GM21367 (cell line): Measurements from ENCODE around the gene PAQR9.

ENCODE experiments used
- ATAC-seq: cut with Tn5 transposase; IDR thresholded peaks from one replicate; pipeline ENCODE4 v1.9.1; 2021; ENCODE audit not compliant: unreplicated experiment

Gene PAQR9

GRCh38 chr3:142983318-142983717 is 19.8 kb upstream of the PAQR9 start:
- no peak for ATAC-seq

GRCh38 chr3:142982038-142982773 is 18.7 kb upstream of the PAQR9 start:
- ATAC-seq: no peak

GRCh38 chr3:142981108-142981507 is 17.6 kb upstream of the PAQR9 start:
- no peak for ATAC-seq

- ATAC-seq: no peak
Observed at GRCh38 chr3:142977399-142977728, 13.9 kb upstream of the PAQR9 start.

GRCh38 chr3:142976621-142977398 is 13.3 kb upstream of the PAQR9 start:
- no peak for ATAC-seq

GRCh38 chr3:142975316-142975995 is 12.0 kb upstream of the PAQR9 start:
- ATAC-seq: no peak

GRCh38 chr3:142973217-142974009 is 9.9 kb upstream of the PAQR9 start:
- no peak for ATAC-seq

- ATAC-seq: no peak
Observed at GRCh38 chr3:142972092-142972753, 8.7 kb upstream of the PAQR9 start.

GRCh38 chr3:142971431-142971830 is 8.0 kb upstream of the PAQR9 start:
- no peak for ATAC-seq

GRCh38 chr3:142968319-142969025 is 5.0 kb upstream of the PAQR9 start:
- ATAC-seq: no peak

- no peak for ATAC-seq
Observed at GRCh38 chr3:142966808-142967207, 3.3 kb upstream of the PAQR9 start.

GRCh38 chr3:142965581-142965980 is 2.1 kb upstream of the PAQR9 start:
- no peak for ATAC-seq

GRCh38 chr3:142963234-142963515 is 299 bp downstream of the PAQR9 start:
- no peak for ATAC-seq

- ATAC-seq: no peak
Observed at GRCh38 chr3:142962520-142963233, 797 bp downstream of the PAQR9 start.

GRCh38 chr3:142962175-142962519 is 1.3 kb downstream of the PAQR9 start:
- no peak for ATAC-seq

GRCh38 chr3:142961539-142961938 is 1.9 kb downstream of the PAQR9 start:
- ATAC-seq: no peak

- no peak for ATAC-seq
Observed at GRCh38 chr3:142960322-142960850, 3.1 kb downstream of the PAQR9 start.

GRCh38 chr3:142958707-142959106 is 4.8 kb downstream of the PAQR9 start:
- no peak for ATAC-seq

- no peak for ATAC-seq
Observed at GRCh38 chr3:142953443-142953842, 10.0 kb downstream of the PAQR9 start.
